Spinal cord (tissue), 10 donors: ENCODE results near the gene UBE2D4. TPM values are rescaled to one million over a fixed set of nuclear protein-coding genes. Genes with fewer than 3 reads are reported as not detected.

ENCODE experiments used
- DNase-seq, 6 donors: peaks; one replicate each; pipeline versions ENCODE4 v3.0.0 to v3.0.0-alpha.2; 2013 to 2015; ENCODE audit warnings: low spot score in 6 of 6, low read depth in 4 of 6
- H3K27ac ChIP-seq: one replicate; pipeline ENCODE4 v1.5.1; 2013; ENCODE audit warnings: low read depth, low read length, control low read depth
- H3K27me3 ChIP-seq: one replicate; pipeline ENCODE4 v1.6.1; 2013; ENCODE audit warnings: low read length; ENCODE audit not compliant: control insufficient read depth, insufficient read depth
- H3K36me3 ChIP-seq: one replicate; pipeline ENCODE4 v1.6.1; 2013; ENCODE audit warnings: low read length; ENCODE audit not compliant: control insufficient read depth, insufficient read depth
- H3K4me1 ChIP-seq: one replicate; pipeline ENCODE4 v1.6.1; 2013; ENCODE audit warnings: low read length; ENCODE audit not compliant: control insufficient read depth, insufficient read depth
- H3K4me3 ChIP-seq: one replicate; pipeline ENCODE4 v1.5.1; 2013; ENCODE audit warnings: low read depth, low read length, control low read depth
- H3K9me3 ChIP-seq: one replicate; pipeline ENCODE4 v1.6.1; 2013; ENCODE audit warnings: low read length; ENCODE audit not compliant: control insufficient read depth, insufficient read depth
- whole genome bisulfite sequencing: methylation state at CpG from one replicate; pipeline ENCODE4 v1.1.5; 2013; ENCODE audit warnings: missing lambda C conversion rate; ENCODE audit not compliant: insufficient coverage; 5-methylcytosine and 5-hydroxymethylcytosine counted together
- polyA plus RNA-seq, 2 donors: library from polyadenylated mRNA; unstranded; fragments of 120-200 nt; gene quantifications; one replicate each; pipeline ENCODE4 v1.2.1, GENCODE V29; 2013; ENCODE audit not compliant: insufficient read length in 2 of 2
- total RNA-seq, 2 donors: library from RNA; depleted of rRNA in 1 of 2; stranded (reverse); fragments of 120-200 nt in 1 of 2; fragments of >200 nt in 1 of 2; gene quantifications; one replicate each; pipeline versions ENCODE4 v1.2.3 to v1.2.4, GENCODE V29; 2013 to 2014
- donor health status: healthy.

The UBE2D4 gene
- total and polyA plus RNA-seq, 4 donors: 20.7 to 42.0 (median 36.4) TPM

GRCh38 chr7:43931346-43931745 is 5.1 kb downstream of the UBE2D4 start:
- H3K4me3 ChIP-seq: no peak overlapping the region
- H3K27me3 ChIP-seq: no peaks in the 10 kb centered on the region
- H3K27ac ChIP-seq: no peak overlapping the region
- no peaks in the 10 kb centered on the region for H3K36me3 ChIP-seq
- 67% methylated on average over 1 of the region's 7 CpGs for WGBS
- no peaks in the 10 kb centered on the region for H3K9me3 ChIP-seq
- peaks cover 7% of the 10 kb centered on the region for H3K4me1 ChIP-seq
- no peak for DNase-seq

GRCh38 chr7:43933902-43934560 is 7.8 kb downstream of the UBE2D4 start:
- H3K9me3 ChIP-seq: no peaks in the 10 kb centered on the region
- no peaks in the 10 kb centered on the region for H3K27me3 ChIP-seq
- no peak overlapping the region for H3K4me3 ChIP-seq
- DNase-seq: no peak
- peaks cover 3% of the 10 kb centered on the region for H3K36me3 ChIP-seq
- H3K27ac ChIP-seq: no peak overlapping the region
- WGBS: no CpG with 5 or more reads among the region's 3 CpGs
- H3K4me1 ChIP-seq: no peaks in the 10 kb centered on the region

- H3K4me3 ChIP-seq: no peak overlapping the region
- no peaks in the 10 kb centered on the region for H3K4me1 ChIP-seq
- no peak for DNase-seq
- no peaks in the 10 kb centered on the region for H3K9me3 ChIP-seq
- no peak overlapping the region for H3K27ac ChIP-seq
- H3K36me3 ChIP-seq: peaks cover 10% of the 10 kb centered on the region
- no peaks in the 10 kb centered on the region for H3K27me3 ChIP-seq
- WGBS: 86% methylated on average over 3 of the region's 3 CpGs
These were observed 11.2 kb downstream of the UBE2D4 start for GRCh38 chr7:43937444-43937843.

GRCh38 chr7:43938892-43939482 is 12.8 kb downstream of the UBE2D4 start:
- WGBS: 96% methylated on average over 3 of the region's 4 CpGs

GRCh38 chr7:43942250-43942649 is 16.0 kb downstream of the UBE2D4 start:
- WGBS: 73% methylated on average over 2 of the region's 3 CpGs
- H3K9me3 ChIP-seq: no peaks in the 10 kb centered on the region
- no peaks in the 10 kb centered on the region for H3K27me3 ChIP-seq
- H3K36me3 ChIP-seq: peaks cover 24% of the 10 kb centered on the region
- no peak overlapping the region for H3K27ac ChIP-seq
- DNase-seq: no peak
- H3K4me3 ChIP-seq: no peak overlapping the region
- H3K4me1 ChIP-seq: no peaks in the 10 kb centered on the region

More at GRCh38 chr7:43938892-43939482, 12.8 kb downstream of the UBE2D4 start:
- H3K4me3 ChIP-seq: no peak overlapping the region
- no peak overlapping the region for H3K27ac ChIP-seq
- no peak for DNase-seq
- no peaks in the 10 kb centered on the region for H3K9me3 ChIP-seq
- H3K4me1 ChIP-seq: no peaks in the 10 kb centered on the region
- H3K36me3 ChIP-seq: peaks cover 17% of the 10 kb centered on the region
- no peaks in the 10 kb centered on the region for H3K27me3 ChIP-seq

- Histone ChIP-seq H3K4me3 (no peak overlapping the region), H3K4me1 (no peaks in the 10 kb centered on the region), H3K27ac (no peak overlapping the region), H3K36me3 (peaks cover 24% of the 10 kb centered on the region), H3K9me3 (no peaks in the 10 kb centered on the region), H3K27me3 (no peaks in the 10 kb centered on the region)
- WGBS: 57% methylated on average over 2 of the region's 3 CpGs
- DNase-seq: no peak
These were observed 16.8 kb downstream of the UBE2D4 start for GRCh38 chr7:43942997-43943396.

- Histone ChIP-seq H3K4me3 (no peak overlapping the region), H3K36me3 (peaks cover 28% of the 10 kb centered on the region), H3K4me1 (no peaks in the 10 kb centered on the region), H3K9me3 (no peaks in the 10 kb centered on the region), H3K27me3 (no peaks in the 10 kb centered on the region), H3K27ac (no peak overlapping the region)
- 92% methylated on average over 13 of the region's 13 CpGs for WGBS
- no peak for DNase-seq
These were observed 17.4 kb downstream of the UBE2D4 start for GRCh38 chr7:43943417-43944187.

- Histone ChIP-seq H3K36me3 (peaks cover 29% of the 10 kb centered on the region), H3K4me3 (no peak overlapping the region), H3K4me1 (no peaks in the 10 kb centered on the region), H3K9me3 (no peaks in the 10 kb centered on the region), H3K27me3 (no peaks in the 10 kb centered on the region), H3K27ac (no peak overlapping the region)
- DNase-seq: no peak
- 89% methylated on average over 4 of the region's 4 CpGs for WGBS
These were observed 18.1 kb downstream of the UBE2D4 start for GRCh38 chr7:43944286-43944685.

- DNase-seq: no peak
- WGBS: 81% methylated on average over 2 of the region's 3 CpGs
- H3K36me3 ChIP-seq: peaks cover 47% of the 10 kb centered on the region
- H3K9me3 ChIP-seq: no peaks in the 10 kb centered on the region
- no peaks in the 10 kb centered on the region for H3K27me3 ChIP-seq
- H3K27ac ChIP-seq: no peak overlapping the region
- no peak overlapping the region for H3K4me3 ChIP-seq
- peaks cover 3% of the 10 kb centered on the region for H3K4me1 ChIP-seq
These were observed 25.8 kb downstream of the UBE2D4 start for GRCh38 chr7:43952028-43952427.
